GM19467 (cell line): ENCODE results near the gene EPHB3.

Experiments used
- ATAC-seq: cut with Tn5 transposase; IDR thresholded peaks from one replicate; pipeline ENCODE4 v1.9.1; 2021; ENCODE audit warnings: mild to moderate bottlenecking, moderate library complexity; ENCODE audit not compliant: unreplicated experiment

EPHB3 gene

DNA sequence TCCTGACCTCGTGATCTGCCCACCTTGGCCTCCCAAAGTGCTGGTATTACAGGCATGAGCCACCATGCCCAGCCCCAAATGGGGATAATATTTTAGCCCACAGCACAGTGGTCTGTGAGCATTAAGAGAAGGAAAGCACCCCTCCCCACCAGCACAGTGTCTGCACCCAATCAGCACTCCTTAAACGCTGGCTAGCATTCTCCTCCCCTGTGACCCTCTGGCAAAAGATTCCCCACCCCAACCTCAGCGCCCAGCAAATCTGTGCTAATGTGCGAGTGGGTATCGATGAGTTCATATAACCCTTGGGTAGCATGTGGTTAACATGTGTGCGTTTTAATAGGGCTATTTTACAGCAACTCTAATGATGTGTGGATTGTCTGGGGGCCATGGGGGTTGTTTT lies 18.3 kb upstream of the EPHB3 start:
- no peak for ATAC-seq

- ATAC-seq: no peak
These were observed 17.6 kb upstream of the EPHB3 start for GRCh38 chr3:184543843-184544512.

DNA sequence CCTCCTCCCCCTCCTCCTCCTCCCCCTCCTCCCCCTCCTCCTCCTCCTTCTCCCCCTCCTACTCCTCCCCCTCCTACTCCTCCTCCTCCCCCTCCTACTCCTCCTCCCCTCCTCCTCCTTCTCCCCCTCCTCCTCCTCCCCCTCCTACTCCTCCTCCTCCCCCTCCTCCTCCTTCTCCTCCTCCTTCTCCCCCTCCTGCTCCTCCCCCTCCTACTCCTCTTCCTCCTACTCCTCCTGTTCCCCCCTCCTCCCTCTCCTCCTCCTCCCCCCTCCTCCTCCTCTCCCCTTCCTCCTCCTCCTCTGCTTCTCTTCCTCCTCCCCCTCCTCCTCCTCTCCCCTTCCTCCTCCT lies 17.1 kb upstream of the EPHB3 start:
- no peak for ATAC-seq

DNA sequence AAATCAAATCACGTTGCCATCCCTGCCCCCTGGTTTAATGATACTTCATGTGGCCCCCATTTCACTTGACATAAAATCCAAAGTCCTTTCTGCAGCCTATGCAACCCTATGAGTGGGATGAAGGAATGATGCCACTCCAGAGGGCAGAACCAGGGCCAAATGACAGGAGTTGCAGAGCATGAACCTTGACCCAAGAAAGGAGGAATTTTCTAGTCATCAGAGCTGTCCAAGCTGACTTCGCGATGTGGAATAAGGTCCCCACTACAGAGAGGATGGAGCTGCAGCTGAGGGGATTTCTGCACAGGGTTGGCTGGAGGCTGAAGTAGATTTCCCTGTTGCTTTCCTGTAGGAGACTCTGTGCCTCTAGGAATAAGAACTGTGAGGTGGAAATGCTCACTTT lies 15.8 kb upstream of the EPHB3 start:
- no peak for ATAC-seq

GRCh38 chr3:184546252-184546651 lies 15.3 kb upstream of the EPHB3 start:
- no peak for ATAC-seq

GRCh38 chr3:184549796-184550577 lies 11.6 kb upstream of the EPHB3 start:
- ATAC-seq: no peak

DNA sequence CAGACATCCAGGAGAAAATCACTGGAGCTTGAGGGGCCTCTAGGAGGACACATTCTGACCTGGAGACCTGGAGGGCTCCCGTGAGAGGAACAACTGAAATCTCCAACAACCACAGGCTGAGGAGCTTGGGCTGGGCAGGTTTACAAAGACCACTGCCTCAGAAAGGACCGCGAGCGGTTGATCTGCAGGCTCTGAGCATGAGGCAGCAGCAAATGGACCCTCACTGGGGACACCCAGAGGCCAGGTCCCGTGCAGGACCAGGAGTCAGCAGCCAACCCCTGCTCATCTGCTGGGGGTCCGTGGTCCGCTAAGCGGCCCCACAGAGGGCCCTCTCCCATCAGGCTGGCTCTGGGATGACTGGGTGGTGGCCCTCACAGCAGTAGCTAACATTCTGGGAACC lies 10.5 kb upstream of the EPHB3 start:
- no peak for ATAC-seq

GRCh38 chr3:184551614-184552256 lies 9.8 kb upstream of the EPHB3 start:
- no peak for ATAC-seq

DNA sequence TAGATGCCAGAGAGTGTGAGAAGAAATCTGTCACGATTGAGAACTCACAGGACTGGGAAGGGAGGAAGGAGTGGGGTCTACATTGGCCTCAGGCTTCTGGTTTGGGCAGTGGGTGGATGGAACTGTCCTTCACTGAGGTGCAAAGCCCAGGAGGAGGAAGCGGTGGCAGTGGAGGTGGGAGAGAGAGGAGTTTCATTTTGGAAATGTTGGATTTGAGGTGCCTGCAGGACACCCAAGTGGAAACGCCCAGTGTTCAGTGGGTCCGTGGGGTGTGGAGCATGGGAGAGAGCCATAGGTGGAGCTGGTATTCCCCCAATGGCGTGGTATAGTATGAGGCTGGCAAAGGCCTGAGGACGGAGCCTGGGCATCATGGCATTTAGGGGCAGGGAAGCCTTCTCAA lies 9.3 kb upstream of the EPHB3 start:
- no peak for ATAC-seq

GRCh38 chr3:184552863-184553262 lies 8.7 kb upstream of the EPHB3 start:
- no peak for ATAC-seq

DNA sequence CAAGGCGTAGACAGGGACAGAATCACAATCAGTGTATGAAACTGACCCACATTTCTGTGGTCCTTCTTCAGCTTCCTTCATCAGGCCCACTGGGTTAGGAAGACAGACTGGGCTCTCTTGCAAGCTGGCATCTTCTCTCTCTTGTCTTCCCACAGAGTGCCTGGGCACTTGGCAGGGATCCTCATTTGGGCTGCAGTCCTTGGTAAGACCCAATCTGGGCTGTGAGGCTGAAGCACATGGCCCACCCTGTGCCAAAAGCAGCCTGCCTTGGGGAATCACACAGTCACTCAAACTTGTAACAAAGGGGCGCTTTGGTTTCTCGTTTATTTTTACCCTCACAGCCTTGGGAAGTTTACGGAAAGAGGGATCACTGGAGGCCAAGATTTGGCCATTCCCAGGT lies 8.2 kb upstream of the EPHB3 start:
- no peak for ATAC-seq

DNA sequence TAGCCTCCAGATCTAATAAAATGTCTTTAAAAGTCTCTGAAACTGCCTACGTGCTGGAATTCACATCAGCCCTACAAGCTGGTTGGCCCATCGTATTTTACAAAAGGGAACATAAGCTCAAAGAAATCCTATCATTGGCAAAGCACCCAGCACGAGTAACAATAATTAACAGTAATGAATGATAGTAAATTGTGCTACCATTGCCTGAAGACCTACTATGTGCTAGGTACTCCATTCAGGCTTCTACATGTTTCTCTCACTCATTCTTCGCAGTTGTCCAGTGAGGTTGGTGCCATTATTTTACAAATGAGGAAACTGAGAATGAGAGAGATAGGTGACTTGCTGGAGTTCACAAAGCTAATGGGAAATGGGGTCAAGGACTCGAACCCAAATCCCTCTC lies 7.1 kb upstream of the EPHB3 start:
- no peak for ATAC-seq

DNA sequence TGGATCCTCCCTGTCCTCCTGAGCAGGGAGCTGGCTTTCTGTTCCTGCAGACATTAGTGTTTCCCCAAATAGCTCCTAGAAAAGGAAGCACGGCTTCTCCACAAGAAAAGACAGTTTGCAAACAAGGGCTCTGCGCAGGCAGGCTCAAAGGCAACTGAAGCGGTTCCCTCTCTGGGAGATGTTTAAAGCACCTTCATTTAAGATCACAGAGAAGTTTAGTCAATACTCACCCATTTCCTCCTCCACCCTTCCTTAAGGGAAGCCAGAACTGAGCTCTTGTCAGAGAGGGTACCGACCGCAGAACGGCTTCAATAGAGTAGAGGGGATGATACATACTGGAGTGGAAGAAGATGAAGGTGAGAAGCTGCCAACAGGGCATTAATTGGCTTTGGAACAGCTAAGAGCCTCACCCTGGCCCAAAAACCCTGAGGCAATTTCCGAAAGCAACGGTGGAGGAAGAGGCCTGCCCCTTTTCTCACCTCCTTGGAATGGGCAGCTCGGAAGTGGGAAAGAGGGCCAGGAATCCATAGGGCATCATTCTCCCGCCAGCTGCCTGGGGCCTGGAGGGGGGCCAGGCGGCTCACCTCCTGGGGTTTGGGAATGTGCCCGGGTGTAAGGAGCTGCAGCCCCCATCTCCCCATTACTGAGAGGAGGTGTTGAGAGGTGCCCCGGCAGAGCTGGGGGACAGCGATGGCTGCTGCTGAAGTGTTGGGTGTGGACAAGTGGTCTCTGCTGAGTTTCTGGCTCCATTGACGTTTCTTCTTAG lies 4.8 kb upstream of the EPHB3 start:
- ATAC-seq: no peak

GRCh38 chr3:184557348-184557950 lies 4.1 kb upstream of the EPHB3 start:
- ATAC-seq: no peak

- no peak for ATAC-seq
These were observed 2.9 kb upstream of the EPHB3 start for GRCh38 chr3:184558726-184559125.

DNA sequence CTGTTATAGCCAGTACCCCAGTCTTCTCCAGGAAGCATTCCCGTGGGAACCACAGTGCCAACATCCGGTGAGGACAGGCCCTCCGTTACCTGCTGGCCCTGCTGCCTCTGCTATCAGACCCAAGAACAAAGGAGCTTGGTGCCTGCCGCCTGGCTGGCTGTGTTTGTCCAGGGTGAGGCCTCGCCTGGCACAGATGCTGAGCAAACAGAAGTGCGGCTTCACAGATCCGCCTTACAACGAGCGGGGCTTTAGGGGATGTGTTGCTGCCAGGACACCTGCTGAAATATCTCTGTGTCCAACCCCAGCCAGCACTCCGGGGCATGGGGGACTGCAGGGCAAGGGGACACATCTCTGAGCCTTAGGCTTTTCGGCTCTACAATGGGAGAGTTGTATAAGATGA lies 2.2 kb upstream of the EPHB3 start:
- no peak for ATAC-seq

- no peak for ATAC-seq
These were observed 1.1 kb upstream of the EPHB3 start for GRCh38 chr3:184560531-184560930.

- ATAC-seq: no peak
These were observed 610 bp downstream of the EPHB3 start for GRCh38 chr3:184561913-184562877.

DNA sequence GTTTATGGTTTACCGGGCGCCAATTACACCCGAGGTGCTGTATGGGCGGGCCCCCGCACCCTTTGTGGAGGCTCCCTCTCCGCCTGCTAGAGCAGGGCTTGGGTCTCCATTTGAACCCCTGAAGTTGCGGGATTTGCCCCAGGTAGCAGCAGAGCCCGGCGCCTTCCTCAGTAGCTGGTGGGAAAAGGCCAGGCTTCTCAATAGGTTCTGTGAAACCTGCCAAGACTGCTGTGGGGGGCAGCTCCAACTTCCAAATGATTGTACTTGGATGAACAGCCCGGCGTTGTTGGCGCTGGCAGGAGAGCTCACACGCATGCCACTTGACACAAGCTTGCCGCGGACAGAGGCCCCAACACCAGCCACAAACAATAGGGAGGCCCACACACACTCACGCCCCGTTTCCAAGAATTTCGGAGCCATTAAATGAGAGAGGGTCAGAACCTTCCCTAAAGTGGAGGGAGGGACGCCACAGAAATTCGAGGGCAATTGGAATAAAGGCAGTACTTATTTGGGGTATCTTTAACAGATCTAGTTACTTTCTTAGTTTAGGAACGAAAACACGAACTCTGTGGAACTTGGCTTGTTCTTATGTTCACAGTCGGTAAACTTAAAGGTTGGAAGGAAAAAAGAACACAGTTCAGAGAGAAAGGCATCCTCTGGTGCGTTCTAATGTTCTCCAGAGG lies 1.4 kb downstream of the EPHB3 start:
- no peak for ATAC-seq
